ENCODE results near the gene GOLGA7B. TPM values are rescaled to one million over a fixed set of nuclear protein-coding genes. Genes with fewer than 3 reads are reported as not detected.

GOLGA7B gene
- total and polyA plus RNA-seq, 2 donors (not counting 3 experiments of a cell fraction or from before 2014, with no cell fraction given) = 0.03 TPM; not detected in 1

DNA sequence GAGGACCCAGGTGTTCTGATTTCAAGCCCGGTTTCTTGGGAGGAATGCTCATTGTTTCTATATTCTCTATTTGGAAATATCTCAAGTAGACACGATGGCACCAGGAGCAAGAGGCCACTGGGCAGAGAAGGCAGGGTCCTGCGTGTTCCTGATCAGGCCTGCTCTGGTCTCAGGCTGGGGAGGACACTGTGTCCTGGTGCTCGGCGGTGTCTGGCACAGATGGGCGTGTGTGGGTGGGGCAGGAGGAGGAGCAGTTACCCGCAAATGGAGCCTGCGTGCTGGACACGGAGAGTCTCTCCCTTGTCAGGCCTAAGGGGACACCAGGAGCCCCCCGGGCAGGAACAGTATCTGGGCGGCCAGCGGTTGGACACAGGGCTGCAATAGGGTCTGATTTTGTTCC, 25.9 kb upstream of the GOLGA7B start:
- Histone ChIP-seq H3K36me3 (ENCODE audit: control insufficient read depth in 2 of 2, extremely low read depth in 1 of 2, insufficient read depth in 2 of 2, low read length in 2 of 2) (no peaks in the 10 kb centered on the region), H3K79me2 (ENCODE audit: control insufficient read depth, insufficient read depth, low read length) (no peaks in the 10 kb centered on the region), H3K9me1 (replicated peaks; ENCODE audit: control insufficient read depth, extremely low read depth, insufficient read depth, low read length) (no peaks in the 10 kb centered on the region), H3K27me3 (ENCODE audit: control insufficient read depth in 2 of 2, insufficient read depth in 2 of 2, low read length in 2 of 2) (no peaks in the 10 kb centered on the region), H3K4me1 (ENCODE audit: control insufficient read depth, extremely low read depth, insufficient read depth, low read length) (no peaks in the 10 kb centered on the region), H3K9me3 (replicated peaks; ENCODE audit: control insufficient read depth, insufficient read depth, low read length) (no peaks in the 10 kb centered on the region), H3K4me2 (ENCODE audit: insufficient read depth, low read length) (no peak overlapping the region), H3K27ac (ENCODE audit: insufficient read depth, low read depth, low read length) (no peak overlapping the region), H3K4me3 (replicated peaks in 1 of 3; ENCODE audit: insufficient read depth in 1 of 3, low read depth in 1 of 3, low read length in 3 of 3) (no peak overlapping the region), H4K20me1 (replicated peaks; ENCODE audit: control insufficient read depth, extremely low read depth, insufficient read depth, low read length) (no peaks in the 10 kb centered on the region), H3K9ac (replicated peaks; ENCODE audit: extremely low read depth, insufficient read depth, low read length) (no peak overlapping the region), H2AFZ (ENCODE audit: low read depth, low read length) (no peak overlapping the region)
- POLR2A ChIA-PET = no interaction called here
- CTCF ChIA-PET = no interaction called here
- no peak for DNase-seq (ENCODE audit: low read depth, low spot score)
- no peak for FAIRE-seq
- BruUV-seq (replicated peaks) = no TSS peak
- dilution Hi-C loops (cut with MboI; ENCODE audit: extremely low pct_ligation_motif_present, low sequenced_read_pairs) (no loop called here), intact Hi-C loops (cut with micrococcal nuclease) (no loop called here)
- TF ChIP-seq EZH2 (IDR thresholded peaks at IDR 0.05; ENCODE audit: borderline replicate concordance, low read depth, low read length, severe bottlenecking) (no peak), GATA2 (IDR thresholded peaks at IDR 0.05; ENCODE audit: insufficient read depth, insufficient read length, low read depth, low read length) (no peak), MYC (IDR thresholded peaks at IDR 0.05; ENCODE audit: low read depth, low read length) (no peak), FOS (IDR thresholded peaks at IDR 0.05; ENCODE audit: borderline replicate concordance, insufficient read depth, low read length) (no peak), JUN (IDR thresholded peaks at IDR 0.05; ENCODE audit: borderline replicate concordance, insufficient read depth, insufficient read length, low read depth) (no peak), POLR2AphosphoS5 (IDR thresholded peaks at IDR 0.05; ENCODE audit: insufficient read depth, low read depth, low read length) (no peak), POLR2A (IDR thresholded peaks at IDR 0.05; ENCODE audit: low read depth, low read length) (no peak)
- TF ChIP-seq, protein P1, sequence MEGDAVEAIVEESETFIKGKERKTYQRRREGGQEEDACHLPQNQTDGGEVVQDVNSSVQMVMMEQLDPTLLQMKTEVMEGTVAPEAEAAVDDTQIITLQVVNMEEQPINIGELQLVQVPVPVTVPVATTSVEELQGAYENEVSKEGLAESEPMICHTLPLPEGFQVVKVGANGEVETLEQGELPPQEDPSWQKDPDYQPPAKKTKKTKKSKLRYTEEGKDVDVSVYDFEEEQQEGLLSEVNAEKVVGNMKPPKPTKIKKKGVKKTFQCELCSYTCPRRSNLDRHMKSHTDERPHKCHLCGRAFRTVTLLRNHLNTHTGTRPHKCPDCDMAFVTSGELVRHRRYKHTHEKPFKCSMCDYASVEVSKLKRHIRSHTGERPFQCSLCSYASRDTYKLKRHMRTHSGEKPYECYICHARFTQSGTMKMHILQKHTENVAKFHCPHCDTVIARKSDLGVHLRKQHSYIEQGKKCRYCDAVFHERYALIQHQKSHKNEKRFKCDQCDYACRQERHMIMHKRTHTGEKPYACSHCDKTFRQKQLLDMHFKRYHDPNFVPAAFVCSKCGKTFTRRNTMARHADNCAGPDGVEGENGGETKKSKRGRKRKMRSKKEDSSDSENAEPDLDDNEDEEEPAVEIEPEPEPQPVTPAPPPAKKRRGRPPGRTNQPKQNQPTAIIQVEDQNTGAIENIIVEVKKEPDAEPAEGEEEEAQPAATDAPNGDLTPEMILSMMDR (IDR thresholded peaks at IDR 0.05; ENCODE audit: extremely low read depth in 1 of 2, insufficient read depth in 1 of 2, low read depth in 1 of 2, low read length in 2 of 2) = no peak
- TF ChIP-seq, protein P2, sequence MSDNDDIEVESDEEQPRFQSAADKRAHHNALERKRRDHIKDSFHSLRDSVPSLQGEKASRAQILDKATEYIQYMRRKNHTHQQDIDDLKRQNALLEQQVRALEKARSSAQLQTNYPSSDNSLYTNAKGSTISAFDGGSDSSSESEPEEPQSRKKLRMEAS (IDR thresholded peaks at IDR 0.05; ENCODE audit: insufficient read depth, insufficient read length) = no peak
